Prostate gland (tissue), 2 donors: ENCODE data around the gene FCER2.

Source experiments
- POLR2AphosphoS5 ChIP-seq: sonication (generic); formaldehyde crosslinking; IDR thresholded peaks from one replicate; pipeline ENCODE4 v1.6.1; 2017; ENCODE audit warnings: antibody characterized with exemption
- TF ChIP-seq, protein P1 (sequence below), 4 experiments: fragments of 200-600 bp in 2 of 4; fragments of 450-650 bp in 2 of 4; sonication (generic) in 2 of 4; IDR thresholded peaks; 1 replicate in 3 of 4; 2 replicates in 1 of 4; pipeline ENCODE4 v1.5.1; 2016 to 2019; ENCODE audit warnings: antibody characterized with exemption in 4 of 4, mild to moderate bottlenecking in 2 of 4, moderate library complexity in 2 of 4

DNA sequence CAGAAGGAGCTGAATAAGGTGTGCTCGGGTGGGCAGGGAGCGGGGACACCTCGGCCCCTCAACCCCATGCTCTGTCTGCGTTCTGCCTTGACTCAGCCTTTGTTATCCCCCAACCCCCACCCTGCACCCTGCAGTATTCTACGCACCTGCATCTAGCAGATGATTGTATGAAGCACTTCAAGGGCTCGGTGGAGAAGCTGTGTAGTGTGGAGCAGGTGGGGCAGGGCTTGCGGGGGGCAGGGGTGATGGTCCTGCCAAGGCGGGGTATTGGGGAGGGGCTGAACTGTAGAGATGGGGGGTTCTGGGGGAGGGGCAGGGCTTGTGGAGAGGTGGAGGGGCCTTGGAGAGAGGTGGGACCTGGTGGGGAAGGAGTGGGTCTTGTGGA lies 58.9 kb downstream of the FCER2 start:
- TF ChIP-seq, protein P1, sequence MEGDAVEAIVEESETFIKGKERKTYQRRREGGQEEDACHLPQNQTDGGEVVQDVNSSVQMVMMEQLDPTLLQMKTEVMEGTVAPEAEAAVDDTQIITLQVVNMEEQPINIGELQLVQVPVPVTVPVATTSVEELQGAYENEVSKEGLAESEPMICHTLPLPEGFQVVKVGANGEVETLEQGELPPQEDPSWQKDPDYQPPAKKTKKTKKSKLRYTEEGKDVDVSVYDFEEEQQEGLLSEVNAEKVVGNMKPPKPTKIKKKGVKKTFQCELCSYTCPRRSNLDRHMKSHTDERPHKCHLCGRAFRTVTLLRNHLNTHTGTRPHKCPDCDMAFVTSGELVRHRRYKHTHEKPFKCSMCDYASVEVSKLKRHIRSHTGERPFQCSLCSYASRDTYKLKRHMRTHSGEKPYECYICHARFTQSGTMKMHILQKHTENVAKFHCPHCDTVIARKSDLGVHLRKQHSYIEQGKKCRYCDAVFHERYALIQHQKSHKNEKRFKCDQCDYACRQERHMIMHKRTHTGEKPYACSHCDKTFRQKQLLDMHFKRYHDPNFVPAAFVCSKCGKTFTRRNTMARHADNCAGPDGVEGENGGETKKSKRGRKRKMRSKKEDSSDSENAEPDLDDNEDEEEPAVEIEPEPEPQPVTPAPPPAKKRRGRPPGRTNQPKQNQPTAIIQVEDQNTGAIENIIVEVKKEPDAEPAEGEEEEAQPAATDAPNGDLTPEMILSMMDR (IDR thresholded peaks at IDR 0.05) = no peak
- no peak for TF ChIP-seq POLR2AphosphoS5
